Panc1 (cell line): Measurements from ENCODE around the gene ZDHHC7. TPM values are rescaled to one million over a fixed set of nuclear protein-coding genes. Genes with fewer than 3 reads are reported as not detected.
"Not testable (repeated sequence)": the region's sequence is repeated elsewhere in the genome, so short reads cannot be mapped to it uniquely, and the experiment has no call there.

ENCODE experiments used
- ATAC-seq: fragments of 200-7000 bp; cut with Tn5 transposase; 2 replicates; pipeline ENCODE4 v1.9.1; 2020; ENCODE audit warnings: mild to moderate bottlenecking, moderate library complexity
- BruUV-seq: library from RNA; stranded (reverse); fragments of 400-500 nt; replicated peaks from 2 replicates; lab custom pipeline; 2021; lab: Mats Ljungman, UMichigan
- CTCF ChIA-PET: fragments of 300-600 bp; sonication (Branson Sonifier 250); formaldehyde crosslinking; loops from one replicate; lab custom pipeline; 2022; ENCODE audit warnings: antibody characterized with exemption; lab: Charles Lee
- POLR2A ChIA-PET: fragments of 300-600 bp; sonication (Branson Sonifier 250); formaldehyde crosslinking; loops from one replicate; lab custom pipeline; 2022; ENCODE audit warnings: antibody characterized with exemption; lab: Charles Lee
- DNase-seq: peaks from one replicate; pipeline ENCODE4 v3.0.0-alpha.2; 2010; ENCODE audit warnings: low read depth, low spot score
- H3K27ac ChIP-seq: 2 replicates; pipeline ENCODE4 v1.5.1; 2011; ENCODE audit warnings: mild to moderate bottlenecking, low read length, inconsistent platforms
- H3K27me3 ChIP-seq: fragments of 200-500 bp; sonication (Bioruptor generic); 2 replicates; pipeline ENCODE4 v1.6.0; 2014; ENCODE audit warnings: low read length, inconsistent platforms; ENCODE audit not compliant: control insufficient read depth, insufficient read depth
- H3K36me3 ChIP-seq: fragments of 200-500 bp; sonication (Bioruptor generic); 2 replicates; pipeline ENCODE4 v1.5.1; 2014; ENCODE audit warnings: inconsistent platforms, mild to moderate bottlenecking, low read length, moderate library complexity; ENCODE audit not compliant: control insufficient read depth, insufficient read depth
- H3K4me1 ChIP-seq: 2 replicates; pipeline ENCODE4 v1.5.1; 2011; ENCODE audit warnings: inconsistent platforms, mild to moderate bottlenecking, low read length, moderate library complexity; ENCODE audit not compliant: control insufficient read depth, insufficient read depth
- H3K4me3 ChIP-seq, 2 experiments: 2 replicates each; pipeline ENCODE4 v1.5.1; 2011 to 2012; ENCODE audit warnings: low read depth in 2 of 2, low read length in 2 of 2, mild to moderate bottlenecking in 2 of 2, inconsistent platforms in 1 of 2, moderate library complexity in 1 of 2
- H3K9me3 ChIP-seq: fragments of 200-500 bp; sonication (Bioruptor generic); 2 replicates; pipeline ENCODE4 v1.5.1; 2014; ENCODE audit warnings: low read depth, mild to moderate bottlenecking, inconsistent platforms, low read length, moderate library complexity; ENCODE audit not compliant: control insufficient read depth, insufficient read depth
- POLR2AphosphoS5 ChIP-seq: IDR thresholded peaks from 2 replicates; pipeline ENCODE4 v1.6.1; 2012; ENCODE audit warnings: mild to moderate bottlenecking, low read depth, low read length, moderate library complexity
- SIN3A ChIP-seq: IDR thresholded peaks from 2 replicates; pipeline ENCODE4 v1.6.1; 2012; ENCODE audit warnings: low read depth, mild to moderate bottlenecking, low read length, moderate library complexity, borderline replicate concordance; ENCODE audit not compliant: insufficient read depth
- TCF7L2 ChIP-seq: IDR thresholded peaks from 2 replicates; pipeline ENCODE4 v1.6.1; 2011; ENCODE audit warnings: mild to moderate bottlenecking, low read depth, low read length, inconsistent platforms
- in situ Hi-C: cut with HindIII; loops from 2 replicates; pipeline ENCODE4 v1.10.0; 2016; ENCODE audit warnings: low sequenced_read_pairs, low pct_unique_long_range_greater_than_20kb
- intact Hi-C: fragments of 100-400 bp; cut with micrococcal nuclease; formaldehyde crosslinking; loops from one replicate; pipeline ENCODE4 v1.10.0; 2022; ENCODE audit not compliant: unreplicated experiment
- total RNA-seq: library from RNA; stranded (reverse); gene quantifications from one replicate; pipeline ENCODE4 v1.2.1, GENCODE V29; 2021; ENCODE audit not compliant: unreplicated experiment
- TF ChIP-seq, protein P1 (sequence below): fragments of 450-650 bp; IDR thresholded peaks from 2 replicates; pipeline ENCODE4 v1.5.1; 2017; ENCODE audit warnings: mild to moderate bottlenecking
- TF ChIP-seq, protein P2 (sequence below), 2 experiments: IDR thresholded peaks; 2 replicates each; pipeline ENCODE4 v1.6.1; 2011 to 2012; ENCODE audit warnings: low read depth in 2 of 2, control low read depth in 1 of 2, low read length in 1 of 2, mild to moderate bottlenecking in 1 of 2, moderate library complexity in 1 of 2; ENCODE audit not compliant: insufficient read depth in 1 of 2

Gene ZDHHC7
- total RNA-seq, 1 experiment from 2014 or later, result 71.5 TPM

DNA sequence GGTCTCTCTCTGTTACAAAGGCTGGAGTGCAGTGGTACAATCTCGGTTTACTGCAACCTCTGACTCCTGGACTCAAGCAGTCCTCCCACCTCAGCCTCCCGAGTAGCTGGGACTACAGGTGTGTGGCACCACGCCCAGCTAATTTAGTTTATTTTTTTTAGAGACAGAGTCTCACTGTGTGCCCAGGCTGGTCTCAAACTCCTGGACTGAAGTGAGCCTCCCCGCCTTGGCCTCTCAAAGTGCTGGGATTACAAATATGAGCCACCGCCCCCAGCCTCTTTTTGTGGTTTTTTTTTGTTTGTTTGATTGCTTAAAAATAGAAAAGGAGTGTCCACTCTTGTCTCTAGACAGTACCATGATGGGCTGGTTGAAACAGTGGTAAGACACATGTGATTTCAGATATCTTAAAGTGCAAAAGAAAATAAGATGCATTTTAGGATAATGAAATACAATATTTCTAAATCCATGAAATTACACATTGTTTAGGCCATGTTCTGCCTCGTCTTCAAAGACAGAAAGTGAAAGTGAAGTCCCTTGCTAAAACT is 43.7 kb upstream of the ZDHHC7 start:
- Histone ChIP-seq H3K36me3 (no peaks in the 10 kb centered on the region), H3K9me3 (no peaks in the 10 kb centered on the region), H3K4me3 (peak overlapping the region; percentile 9 to 34; a peak in 3 of 4 replicates), H3K27me3 (no peaks in the 10 kb centered on the region), H3K27ac (peak overlapping the region; percentile 41; the same call in 1 of the 2 replicates), H3K4me1 (peaks cover 9% of the 10 kb centered on the region)
- TF ChIP-seq, protein P1, sequence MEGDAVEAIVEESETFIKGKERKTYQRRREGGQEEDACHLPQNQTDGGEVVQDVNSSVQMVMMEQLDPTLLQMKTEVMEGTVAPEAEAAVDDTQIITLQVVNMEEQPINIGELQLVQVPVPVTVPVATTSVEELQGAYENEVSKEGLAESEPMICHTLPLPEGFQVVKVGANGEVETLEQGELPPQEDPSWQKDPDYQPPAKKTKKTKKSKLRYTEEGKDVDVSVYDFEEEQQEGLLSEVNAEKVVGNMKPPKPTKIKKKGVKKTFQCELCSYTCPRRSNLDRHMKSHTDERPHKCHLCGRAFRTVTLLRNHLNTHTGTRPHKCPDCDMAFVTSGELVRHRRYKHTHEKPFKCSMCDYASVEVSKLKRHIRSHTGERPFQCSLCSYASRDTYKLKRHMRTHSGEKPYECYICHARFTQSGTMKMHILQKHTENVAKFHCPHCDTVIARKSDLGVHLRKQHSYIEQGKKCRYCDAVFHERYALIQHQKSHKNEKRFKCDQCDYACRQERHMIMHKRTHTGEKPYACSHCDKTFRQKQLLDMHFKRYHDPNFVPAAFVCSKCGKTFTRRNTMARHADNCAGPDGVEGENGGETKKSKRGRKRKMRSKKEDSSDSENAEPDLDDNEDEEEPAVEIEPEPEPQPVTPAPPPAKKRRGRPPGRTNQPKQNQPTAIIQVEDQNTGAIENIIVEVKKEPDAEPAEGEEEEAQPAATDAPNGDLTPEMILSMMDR, result no peak
- no peak for TF ChIP-seq SIN3A
- TF ChIP-seq, protein P2, sequence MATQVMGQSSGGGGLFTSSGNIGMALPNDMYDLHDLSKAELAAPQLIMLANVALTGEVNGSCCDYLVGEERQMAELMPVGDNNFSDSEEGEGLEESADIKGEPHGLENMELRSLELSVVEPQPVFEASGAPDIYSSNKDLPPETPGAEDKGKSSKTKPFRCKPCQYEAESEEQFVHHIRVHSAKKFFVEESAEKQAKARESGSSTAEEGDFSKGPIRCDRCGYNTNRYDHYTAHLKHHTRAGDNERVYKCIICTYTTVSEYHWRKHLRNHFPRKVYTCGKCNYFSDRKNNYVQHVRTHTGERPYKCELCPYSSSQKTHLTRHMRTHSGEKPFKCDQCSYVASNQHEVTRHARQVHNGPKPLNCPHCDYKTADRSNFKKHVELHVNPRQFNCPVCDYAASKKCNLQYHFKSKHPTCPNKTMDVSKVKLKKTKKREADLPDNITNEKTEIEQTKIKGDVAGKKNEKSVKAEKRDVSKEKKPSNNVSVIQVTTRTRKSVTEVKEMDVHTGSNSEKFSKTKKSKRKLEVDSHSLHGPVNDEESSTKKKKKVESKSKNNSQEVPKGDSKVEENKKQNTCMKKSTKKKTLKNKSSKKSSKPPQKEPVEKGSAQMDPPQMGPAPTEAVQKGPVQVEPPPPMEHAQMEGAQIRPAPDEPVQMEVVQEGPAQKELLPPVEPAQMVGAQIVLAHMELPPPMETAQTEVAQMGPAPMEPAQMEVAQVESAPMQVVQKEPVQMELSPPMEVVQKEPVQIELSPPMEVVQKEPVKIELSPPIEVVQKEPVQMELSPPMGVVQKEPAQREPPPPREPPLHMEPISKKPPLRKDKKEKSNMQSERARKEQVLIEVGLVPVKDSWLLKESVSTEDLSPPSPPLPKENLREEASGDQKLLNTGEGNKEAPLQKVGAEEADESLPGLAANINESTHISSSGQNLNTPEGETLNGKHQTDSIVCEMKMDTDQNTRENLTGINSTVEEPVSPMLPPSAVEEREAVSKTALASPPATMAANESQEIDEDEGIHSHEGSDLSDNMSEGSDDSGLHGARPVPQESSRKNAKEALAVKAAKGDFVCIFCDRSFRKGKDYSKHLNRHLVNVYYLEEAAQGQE (IDR thresholded peaks at IDR 0.05; ENCODE audit: insufficient read depth in 1 of 2, low read depth in 2 of 2, low read length in 1 of 2), result no peak
- no peak for TF ChIP-seq POLR2AphosphoS5
- TF ChIP-seq TCF7L2, result no peak
- no TSS peak for BruUV-seq
- ATAC-seq (no peak), DNase-seq (no peak)
- POLR2A ChIA-PET, result no interaction called here
- CTCF ChIA-PET, result interaction anchor here (1.3 to 1.6 kb wide), 2 partner anchors 8 to 84 kb away, joined by 4 to 5 read pairs; no protein-coding TSS in a partner anchor
- intact Hi-C loops (no loop called here), in situ Hi-C loops (no loop called here)

DNA sequence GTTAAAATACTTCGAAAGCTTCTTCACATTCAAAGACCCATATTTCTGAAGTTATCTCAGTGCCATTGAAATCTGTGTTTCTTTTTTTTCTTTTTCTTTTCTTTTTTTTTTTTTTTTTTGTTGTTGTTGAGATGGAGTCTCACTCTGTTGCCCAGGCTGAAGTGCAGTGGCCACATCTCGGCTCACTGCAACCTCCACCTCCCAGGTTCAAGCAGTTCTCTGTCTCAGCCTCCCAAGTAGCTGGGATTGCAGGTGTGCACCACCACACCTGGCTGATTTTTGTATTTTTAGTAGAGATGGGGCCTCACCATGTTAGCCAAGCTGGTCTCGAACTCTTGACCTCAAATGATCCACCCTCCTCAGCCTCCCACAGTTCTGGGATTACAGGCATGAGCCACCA is 43.0 kb upstream of the ZDHHC7 start:
- H3K9me3 ChIP-seq, H3K4me3 ChIP-seq, DNase-seq, H3K36me3 ChIP-seq, H3K27me3 ChIP-seq, H3K4me1 ChIP-seq, in situ Hi-C loops, intact Hi-C loops, H3K27ac ChIP-seq, BruUV-seq, ATAC-seq: not testable (repeated sequence)
- CTCF ChIA-PET, result interaction anchor here (1.0 to 1.2 kb wide), 2 partner anchors 32 to 71 kb away, joined by 4 to 7 read pairs; no protein-coding TSS in a partner anchor
- POLR2A ChIA-PET, result interaction anchor here (0.5 kb wide), 1 partner anchor 47 kb away, joined by 5 read pairs; no protein-coding TSS in a partner anchor

DNA sequence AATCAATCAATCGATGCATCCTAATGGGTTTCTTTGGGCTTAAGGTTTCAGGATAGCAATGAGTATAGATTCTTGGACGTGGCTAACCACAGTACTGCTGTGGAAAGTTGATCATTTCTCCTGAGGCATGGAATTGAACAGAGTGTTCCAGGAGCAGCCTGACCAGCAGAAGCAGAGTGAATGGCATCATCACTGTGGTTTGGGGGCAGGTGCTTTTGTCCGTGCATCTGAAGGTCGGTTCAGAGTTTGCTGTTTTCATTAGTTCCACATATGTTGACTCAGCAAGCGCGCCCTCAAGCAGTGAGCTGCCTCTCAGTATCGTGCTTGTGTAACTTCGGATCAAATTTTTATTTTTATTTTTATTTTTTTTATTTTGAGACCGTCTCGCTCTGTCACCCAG is 41.2 kb upstream of the ZDHHC7 start:
- TF ChIP-seq, protein P1, result no peak
- TF ChIP-seq POLR2AphosphoS5, result no peak
- no peak for TF ChIP-seq SIN3A
- TF ChIP-seq, protein P2 (IDR thresholded peaks at IDR 0.05; ENCODE audit: insufficient read depth in 1 of 2, low read depth in 2 of 2, low read length in 1 of 2), result no peak
- TF ChIP-seq TCF7L2, result no peak
- in situ Hi-C loops (no loop called here), intact Hi-C loops (no loop called here)
- ATAC-seq (no peak), DNase-seq (no peak)
- POLR2A ChIA-PET, result no interaction called here
- BruUV-seq, result no TSS peak
- Histone ChIP-seq H3K27me3 (no peaks in the 10 kb centered on the region), H3K4me3 (no peak overlapping the region), H3K9me3 (no peaks in the 10 kb centered on the region), H3K4me1 (peaks cover 9% of the 10 kb centered on the region), H3K27ac (no peak overlapping the region), H3K36me3 (no peaks in the 10 kb centered on the region)
- CTCF ChIA-PET, result no interaction called here
